Activated CD4-positive, alpha-beta T cell treated with anti-CD3 and anti-CD28 coated beads, Interleukin-2, Interleukin-4, amounts not matched to agents 100 ng/mL and 50 ng/mL, durations not matched to agents 16 hours and 8 hours (primary cell): ENCODE measurements around the gene RAC2.

Experiments used
- DNase-seq: peaks from one replicate; pipeline ENCODE4 v3.0.0-alpha.2; 2020; ENCODE audit warnings: low spot score

Gene RAC2

DNA sequence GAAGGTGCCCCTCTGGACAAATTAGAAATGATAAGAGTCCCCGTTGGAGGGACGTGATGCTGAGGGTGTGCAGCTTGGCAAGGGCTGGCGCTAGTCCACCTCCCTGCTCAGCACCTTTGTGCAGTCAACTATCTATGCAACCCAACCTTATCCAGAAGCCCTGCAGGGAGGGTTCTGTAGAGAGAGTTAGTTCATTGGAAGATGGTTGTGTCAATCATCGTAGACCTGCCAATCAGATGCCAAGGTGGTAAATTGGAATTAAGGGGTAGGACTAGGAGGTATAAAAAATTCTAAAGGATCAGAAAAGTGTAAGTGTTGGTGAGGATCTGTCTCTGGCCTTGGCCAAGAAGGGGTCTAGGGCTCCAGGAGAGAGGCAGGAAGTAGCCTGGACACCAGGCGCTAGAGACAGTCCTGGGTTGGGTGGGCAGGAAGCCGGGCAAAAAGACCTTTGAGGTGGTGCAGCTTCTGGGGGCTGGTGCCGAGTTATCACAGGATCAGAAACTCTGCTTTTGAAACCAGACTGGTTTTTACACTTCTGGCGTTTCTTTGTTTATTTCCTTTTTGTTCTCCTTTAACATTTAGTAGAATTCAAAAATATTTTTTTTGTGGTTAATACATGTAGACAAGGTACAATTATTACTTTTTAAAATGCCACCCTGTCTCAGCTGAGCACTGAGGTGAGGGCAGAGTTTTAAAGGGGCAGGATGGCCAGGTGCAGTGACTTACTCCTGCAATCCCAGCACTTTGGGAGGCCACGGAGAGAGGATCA, 57.7 kb downstream of the RAC2 start:
- peak; percentile 65 for DNase-seq

DNA sequence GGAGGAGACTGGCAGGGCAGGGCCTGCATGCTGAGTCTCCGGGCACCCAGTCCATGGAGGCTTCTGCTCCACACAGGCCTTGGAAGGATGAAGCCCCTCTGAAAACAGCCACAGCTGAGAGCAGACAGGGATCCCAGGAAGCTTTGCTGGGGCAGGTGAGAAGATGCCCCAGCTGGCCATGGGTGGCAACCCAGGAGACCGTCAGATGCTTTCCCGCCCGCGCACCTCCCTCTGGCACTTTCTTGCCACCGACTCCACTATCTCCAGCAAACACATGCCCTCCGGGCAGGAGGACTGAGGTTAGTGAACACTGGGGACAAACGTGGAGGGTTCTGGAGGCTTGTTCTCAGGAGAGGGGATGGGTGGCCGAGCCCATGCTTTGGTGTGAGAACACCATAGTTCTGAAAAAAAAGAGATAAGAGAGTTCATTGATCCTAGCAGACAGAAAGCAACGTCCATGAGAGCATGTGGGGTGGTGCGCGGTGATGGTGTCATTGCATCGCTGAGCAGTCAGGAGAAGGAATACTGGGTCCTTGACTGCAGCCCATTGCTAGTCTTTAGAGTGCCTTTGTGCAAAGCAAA, 58.3 kb downstream of the RAC2 start:
- DNase-seq = no peak

DNA sequence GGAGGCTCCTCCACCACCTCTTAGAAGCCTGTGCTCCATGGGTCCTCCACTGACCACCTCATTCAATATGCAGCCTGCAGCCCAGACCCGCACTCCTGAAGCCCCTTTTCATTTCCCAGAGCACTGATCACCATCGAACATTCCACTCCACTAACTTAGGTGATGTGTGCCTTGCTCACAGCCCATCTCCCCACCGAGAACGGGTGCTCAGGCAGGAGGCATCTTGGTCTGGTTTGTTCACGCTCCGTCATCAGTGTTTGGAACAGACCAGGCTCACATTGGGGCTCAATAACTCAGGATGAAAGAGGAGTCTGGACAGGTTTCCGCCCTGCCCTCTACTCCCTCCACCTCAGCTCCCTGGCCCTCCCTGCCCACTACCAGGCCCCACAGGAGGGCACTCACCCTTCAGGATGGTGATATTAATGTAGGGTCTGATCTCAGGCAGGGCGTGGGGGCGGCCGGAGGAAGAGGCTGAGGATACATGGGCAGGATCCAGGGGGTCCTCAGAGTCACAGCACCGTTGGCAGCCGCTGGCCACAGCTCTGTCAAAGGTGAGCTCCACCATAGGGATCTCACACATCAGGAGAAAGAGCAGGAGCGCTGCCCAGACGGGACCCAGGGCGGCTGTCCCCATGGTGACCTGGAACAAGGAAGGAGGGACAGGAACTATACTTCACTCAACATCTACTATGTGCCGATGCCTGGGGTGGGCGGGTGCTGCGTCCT, 59.1 kb downstream of the RAC2 start:
- DNase-seq = no peak

DNA sequence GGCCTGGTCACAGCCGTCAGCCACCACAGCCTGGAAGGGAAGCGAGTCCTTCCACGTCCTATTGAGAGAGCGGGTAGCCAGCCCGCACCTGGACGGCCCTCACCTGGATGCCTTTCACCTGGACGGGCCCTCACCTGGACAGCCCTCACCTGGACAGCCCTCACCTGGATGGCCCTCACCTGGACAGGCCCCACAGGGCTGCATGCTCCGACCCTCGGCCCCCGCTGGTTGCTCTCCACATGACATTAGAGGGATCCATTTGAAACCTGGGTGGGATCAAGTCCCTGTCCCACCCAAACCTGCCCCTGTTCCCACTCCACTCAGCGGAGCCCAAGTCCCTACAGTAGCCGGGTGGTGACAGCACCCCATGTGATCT, 59.7 kb downstream of the RAC2 start:
- no peak for DNase-seq

DNA sequence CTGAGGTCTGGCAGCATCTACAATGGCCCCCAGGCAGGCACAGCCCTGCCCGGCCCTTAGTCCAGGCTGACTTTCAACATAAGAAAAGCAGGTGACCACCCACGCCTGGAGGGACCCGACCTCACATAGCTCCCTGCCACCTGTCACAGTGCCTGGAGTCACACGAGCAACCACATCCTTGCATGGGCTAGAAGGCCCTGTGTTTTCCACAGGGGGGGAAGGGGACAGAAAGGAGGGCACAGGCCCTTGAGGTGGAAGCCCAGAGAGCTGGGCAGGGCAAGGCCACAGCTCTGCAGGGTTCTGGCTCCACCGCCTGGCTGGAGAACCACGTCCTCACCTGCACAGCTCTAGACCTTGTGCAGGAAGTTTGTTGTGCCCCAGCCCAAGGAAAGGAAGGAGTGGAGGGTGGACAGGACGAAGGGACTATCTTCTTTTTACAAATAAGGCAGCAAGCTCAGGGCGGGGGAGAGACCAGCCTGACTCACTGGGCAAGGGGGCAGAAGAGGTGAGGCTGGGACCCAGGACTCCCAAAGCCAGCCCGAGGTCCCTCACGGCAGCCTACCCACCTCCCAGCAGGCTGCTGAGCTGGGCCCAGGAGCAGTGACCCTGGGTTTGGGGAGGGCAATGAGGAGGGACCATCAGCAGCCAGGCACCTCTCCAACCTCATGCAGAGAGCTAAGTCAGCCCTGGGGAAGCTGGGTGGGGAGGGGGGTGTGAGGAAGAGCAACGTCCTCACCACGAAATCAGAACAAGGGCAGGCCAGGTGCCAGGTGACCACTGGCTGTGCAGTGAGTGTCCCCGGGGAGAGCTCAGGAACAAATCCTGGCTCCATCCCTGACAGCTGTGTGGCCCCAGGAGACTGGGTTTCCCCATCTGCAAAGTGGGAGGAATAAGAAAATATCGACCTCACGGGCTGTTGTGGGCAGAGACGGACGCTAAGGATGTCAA, 60.4 kb downstream of the RAC2 start:
- no peak for DNase-seq

DNA sequence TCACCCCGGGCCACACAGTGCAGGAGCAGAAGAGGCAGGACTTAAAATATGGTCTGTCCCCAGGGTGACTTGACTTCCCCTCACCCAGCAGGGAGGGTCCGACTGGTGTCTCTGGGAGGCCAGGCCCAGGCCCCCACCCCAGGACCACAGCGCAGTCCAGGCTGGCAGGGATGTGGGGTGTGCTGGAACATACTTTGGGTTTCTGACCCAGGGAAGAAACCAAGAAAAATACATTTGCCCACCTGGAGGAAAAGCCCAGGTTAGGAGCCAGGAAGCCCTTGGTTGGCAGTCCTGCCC, 61.2 kb downstream of the RAC2 start:
- DNase-seq = no peak

DNA sequence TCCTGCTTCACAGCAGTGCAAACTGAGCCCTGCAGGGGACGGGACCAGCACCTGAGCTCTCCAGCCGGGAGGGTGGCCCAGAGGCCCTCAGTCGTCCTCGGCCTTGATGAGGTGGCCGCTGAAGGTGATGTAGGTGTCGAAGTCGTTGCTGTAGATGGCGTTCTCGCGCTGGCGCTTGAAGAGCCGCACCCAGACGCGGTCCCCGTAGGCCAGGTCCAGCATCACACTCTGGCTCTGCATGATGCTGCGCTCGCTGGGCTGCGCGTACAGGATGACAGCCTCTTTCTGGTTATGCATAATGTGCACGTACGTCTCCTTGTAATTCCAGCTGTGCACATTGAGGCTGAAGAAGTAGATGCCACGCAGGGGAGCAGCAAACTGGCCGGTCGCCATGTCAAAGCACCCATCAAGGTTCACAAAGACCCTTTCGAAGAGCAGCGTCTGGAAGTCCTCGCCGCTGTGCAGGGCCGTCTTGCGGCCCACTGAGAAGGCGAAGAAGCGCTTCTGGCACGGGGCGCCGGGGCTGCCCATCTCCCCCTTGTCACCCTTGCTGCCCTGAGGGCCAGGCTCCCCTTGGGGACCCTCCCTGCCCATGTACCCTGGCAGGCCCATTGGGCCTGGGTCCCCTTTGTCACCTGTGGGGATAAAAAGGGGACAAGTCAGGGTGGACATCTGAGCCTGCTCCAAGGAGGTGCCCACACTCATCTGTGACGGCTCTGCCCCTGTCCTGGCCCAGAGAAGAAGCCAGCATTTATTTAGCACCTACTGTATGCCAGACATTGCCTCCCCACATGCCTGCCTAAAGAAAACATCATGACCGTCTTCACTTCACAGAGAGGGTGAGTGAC, 61.7 kb downstream of the RAC2 start:
- no peak for DNase-seq

DNA sequence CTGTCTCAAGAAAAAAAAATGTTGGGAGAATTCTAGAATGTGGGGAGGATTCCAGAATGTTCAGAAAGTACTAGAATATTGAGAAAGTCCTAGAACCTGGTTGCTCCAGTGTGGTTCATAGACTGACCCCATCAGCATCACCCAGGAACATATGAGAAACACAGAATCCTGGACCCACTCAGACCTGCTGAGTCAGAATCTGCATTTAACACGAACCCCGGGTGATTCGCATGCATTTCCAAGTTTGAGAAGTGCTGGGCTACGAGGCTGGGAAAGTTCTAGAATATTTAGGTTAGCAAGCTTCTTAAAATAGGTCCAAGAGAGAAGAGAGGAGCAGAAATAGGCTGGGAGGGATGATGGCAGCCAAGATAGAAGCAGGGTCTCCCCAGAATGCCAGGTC, 62.4 kb downstream of the RAC2 start:
- no peak for DNase-seq

DNA sequence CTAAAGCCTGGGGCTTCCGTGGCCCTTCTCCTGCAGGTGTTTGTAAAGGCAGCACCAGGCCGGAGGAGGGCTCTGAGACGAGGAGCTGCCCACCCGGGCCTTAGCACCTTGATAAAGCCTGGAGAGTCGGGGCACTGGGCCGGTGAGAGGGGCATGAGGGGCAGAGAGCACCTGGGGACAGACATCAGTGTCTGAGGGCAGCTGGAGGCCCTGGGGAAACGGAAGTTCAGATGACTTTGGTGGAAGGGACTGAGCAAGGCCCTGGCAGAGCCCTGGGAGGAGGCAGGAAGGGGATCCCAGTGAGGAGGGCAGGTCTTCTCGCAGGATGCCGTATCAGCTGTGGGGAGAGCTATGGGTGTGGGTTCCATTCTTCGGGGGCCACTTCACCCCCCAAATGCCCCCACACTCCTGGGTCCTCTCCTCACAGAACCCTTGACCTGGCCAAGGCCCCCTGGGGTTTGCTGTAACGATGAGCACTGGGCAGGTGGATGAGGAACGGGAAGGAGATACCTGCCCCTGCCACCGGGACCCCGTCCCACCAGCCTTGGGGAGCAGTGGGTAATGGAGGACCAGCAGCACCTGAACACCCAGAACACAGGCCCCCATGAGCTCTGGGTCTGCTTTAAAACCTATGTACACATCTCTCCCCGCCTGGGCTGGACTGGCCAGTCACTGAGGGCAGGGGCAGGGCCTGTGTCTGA, 63.4 kb downstream of the RAC2 start:
- DNase-seq = no peak

DNA sequence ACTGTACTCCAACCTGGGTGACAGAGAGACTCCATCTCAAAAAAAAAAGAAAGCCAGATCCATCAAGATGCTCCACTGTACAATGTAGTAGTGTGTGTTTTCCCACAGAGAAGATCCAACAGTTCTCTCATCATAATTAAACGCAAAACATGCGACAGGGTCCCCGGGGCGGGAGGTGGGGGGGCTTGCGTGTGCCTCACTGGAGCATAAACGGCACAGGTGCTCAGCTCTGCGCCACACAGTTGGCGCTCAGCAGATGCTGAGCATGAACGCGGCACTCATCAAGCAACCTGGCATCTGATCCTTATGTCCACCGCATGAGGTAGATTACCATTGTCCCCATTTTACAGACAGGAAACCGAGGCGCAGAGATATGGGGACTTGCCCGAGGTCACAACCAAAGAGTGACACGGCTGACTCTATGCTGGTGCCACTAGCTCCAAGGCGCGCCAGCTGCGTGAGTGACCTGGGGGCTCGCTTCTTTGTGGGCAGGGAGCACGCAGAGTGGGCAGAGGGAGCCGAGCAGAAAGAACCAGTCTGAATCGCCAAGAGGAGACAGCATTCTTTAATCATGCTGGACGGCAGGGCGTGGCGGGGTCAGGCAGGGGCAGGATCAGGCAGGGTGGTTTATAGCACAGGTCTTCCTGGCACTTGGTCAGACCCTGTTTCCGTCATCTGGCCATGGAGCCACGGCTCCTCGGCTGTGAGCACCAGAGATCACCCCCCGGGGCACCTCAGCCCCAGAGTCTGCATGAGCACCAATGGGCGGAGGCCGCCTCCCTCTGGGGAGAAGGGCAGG, 64.2 kb downstream of the RAC2 start:
- DNase-seq = no peak

DNA sequence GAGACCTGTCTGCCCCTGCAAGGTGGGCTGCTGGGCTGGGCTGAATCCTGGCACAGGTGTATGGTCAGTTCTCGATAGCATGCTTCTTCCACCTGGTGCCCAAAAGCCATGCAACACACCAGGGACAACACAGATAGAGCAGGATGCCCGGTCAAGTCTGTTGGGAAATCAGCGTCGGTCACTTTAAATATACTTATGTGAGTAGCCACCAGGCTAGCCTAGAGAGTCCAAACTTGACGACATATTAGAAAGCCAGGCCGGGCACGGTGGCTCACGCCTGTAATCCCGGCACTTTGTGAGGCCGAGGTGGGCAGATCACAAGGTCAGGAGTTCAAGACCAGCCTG, 65.0 kb downstream of the RAC2 start:
- DNase-seq = no peak

DNA sequence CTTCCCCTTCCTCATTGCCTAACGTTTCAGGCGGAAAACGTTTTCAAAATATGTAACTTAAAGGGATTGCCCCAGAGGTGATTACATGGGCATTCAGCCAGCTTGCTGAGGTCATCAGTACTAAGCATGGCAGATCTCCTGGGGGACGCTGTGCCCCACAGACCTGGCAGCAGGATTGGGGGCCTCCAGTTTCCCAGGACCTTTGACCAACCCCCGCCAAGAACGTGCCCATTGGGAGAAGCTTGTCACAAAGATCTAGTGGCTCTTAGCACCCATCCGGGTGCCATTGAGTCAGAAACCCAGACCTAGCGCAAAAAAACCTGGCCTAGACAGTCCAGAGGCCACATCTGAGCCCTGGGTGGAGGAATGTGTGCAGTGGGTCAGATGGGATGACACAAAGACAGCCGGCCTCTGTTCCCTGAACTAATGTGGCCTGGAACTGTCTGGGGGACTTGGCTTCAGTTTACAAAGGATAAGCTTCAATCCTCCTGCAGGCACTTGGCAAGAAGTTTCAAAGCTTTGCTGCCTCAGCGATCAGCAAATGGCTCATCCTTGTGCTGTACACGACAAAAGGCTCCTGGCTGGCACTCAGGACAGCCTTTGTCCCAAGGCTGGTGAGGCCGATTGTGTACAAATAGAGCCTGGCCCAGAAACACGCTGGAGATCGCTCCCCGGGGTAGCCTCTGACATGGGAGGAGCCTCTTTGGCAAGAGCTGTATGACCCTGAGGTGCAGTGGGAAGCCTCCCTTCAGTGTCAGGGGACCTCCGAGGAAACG, 65.5 kb downstream of the RAC2 start:
- DNase-seq = no peak

DNA sequence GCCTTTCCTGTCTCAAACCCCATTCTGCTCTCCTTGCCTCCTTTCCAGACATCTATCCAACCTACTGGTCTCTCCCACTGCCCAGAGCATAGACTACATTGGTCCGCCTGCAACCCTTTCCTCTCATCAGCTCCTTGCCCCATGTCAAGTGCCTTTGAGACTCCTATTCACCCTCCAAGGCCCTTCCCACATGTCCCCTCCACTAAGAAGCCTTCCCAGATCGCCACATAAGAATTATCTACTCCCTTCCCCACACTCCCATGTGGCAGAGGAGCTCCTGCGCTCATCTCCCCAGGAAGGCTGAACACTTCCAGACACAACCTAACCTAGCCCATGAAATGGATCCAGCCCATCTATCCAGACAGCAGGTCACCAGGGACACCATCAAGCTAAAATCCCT, 66.3 kb downstream of the RAC2 start:
- DNase-seq = no peak

DNA sequence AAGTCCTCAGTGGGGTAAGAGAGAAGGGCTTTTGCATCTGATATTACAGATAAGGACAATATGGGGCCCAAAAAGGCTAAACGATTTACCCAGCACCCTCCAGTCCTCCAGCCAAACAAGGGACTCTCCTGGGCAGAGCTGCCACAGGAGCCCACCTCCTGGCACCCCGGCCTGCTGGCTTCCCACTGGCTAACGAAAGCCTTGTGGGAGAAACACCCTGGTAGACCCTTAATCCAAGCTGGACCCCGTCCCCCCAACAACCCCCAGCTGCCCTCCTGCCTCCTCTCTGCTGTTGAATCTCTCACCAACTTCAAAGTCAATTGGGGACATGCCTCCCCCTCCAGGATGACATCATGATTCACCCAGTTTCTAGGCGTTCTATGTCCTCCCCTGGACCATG, 66.8 kb downstream of the RAC2 start:
- DNase-seq = no peak

DNA sequence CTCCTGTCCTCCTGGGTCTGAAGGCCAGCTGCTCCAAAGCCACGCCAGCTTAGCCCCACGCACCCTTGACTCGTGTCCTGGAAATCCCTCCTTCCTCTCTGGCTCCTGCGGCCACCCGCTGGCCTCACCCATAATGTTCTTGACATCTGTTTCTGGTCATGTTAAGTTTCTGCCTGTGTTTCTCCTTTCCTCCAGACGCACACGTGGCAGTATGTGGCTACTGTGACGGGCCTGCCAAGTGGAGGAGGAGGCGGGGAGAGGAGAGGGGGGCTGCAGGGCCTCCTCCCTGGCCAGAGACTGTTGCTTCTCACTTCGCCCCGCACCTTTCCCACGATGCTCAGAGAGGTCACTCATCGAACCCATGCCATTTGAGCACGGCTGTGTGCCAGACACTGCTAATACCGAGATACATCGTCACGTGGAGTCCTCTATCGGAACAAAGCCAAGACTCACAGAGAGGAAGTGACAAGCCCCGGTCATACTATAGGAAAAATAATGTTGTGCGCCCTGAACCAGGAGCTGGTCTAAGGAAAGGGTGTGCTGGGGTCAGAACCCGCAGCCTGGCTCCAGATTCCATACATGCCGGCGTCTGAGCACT, 67.5 kb downstream of the RAC2 start:
- no peak for DNase-seq

DNA sequence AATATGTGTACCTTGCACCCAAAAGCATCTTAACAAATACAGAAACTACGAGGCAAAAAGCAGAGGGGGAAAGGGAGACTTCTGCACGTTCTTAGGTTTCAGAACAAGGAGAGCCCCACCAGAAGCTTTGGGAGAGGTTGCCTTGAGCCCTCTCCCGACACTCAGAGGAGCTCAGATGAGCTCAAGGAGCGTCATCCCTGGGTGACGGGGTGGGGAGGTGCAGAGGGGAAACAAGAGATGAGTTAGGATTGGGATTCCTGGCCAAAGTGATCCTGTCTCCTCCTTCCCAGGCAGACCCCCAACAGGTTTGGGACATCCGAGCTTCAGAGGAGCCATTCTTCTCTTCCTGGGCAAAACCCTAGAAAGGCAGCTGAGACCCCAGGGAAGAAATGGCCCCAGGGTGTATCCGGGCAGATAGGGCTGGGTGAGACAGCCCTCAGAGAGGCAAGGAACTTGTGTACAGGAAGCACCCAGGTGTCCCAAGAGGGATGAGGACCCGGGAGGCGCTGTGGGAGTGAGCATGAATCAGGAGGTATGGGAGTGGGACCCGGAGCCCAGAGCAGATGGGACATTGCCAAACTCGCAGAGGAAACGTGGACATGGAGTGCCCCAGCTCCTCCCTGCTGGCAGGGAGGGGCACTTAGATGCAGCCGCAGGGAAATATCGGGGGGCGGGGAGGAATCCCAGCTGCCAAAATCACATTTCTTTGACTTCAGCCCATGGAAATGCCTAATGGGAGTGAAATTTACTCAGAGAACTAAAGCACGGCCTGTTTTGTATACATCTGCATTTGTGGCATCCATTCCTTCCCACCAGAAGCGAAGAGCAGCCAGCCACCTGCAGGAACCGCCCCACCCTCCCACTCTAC, 68.4 kb downstream of the RAC2 start:
- no peak for DNase-seq
